ENCODE data around the gene TRIM44.

TRIM44 gene

DNA sequence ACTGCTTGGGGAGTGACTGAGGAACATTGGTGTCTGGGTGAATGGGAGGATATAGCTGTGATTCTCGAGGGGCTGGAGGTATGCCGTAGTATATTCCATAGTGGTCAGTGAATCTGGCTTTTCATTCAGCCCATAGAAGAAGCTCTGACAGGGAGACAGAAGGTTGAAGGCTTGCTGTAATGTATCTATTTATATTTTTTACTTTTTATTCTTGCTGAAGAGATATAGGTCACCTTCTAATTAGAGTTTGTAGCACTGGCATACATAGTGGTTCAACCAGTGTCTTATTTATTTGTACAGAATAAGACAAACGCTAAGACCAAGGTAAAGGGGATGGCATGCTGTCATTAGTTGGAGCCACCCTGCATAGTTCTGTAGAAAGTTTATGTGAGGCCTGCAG is 10.0 kb downstream of the TRIM44 start:
- Histone ChIP-seq H3K9ac (ENCODE audit: low read length) (no peak overlapping the region), H3K79me2 (ENCODE audit: insufficient read depth, low read length) (no peaks in the 10 kb centered on the region), H3K9me3 (ENCODE audit: insufficient read depth, low read length) (no peaks in the 10 kb centered on the region), H3K9me2 (replicated peaks; ENCODE audit: insufficient read depth, low read length) (no peaks in the 10 kb centered on the region), H3K4me3 (ENCODE audit: insufficient read depth, low read length, poor library complexity, severe bottlenecking) (no peak overlapping the region), H4K20me1 (ENCODE audit: low read depth, low read length) (no peaks in the 10 kb centered on the region), H2AFZ (ENCODE audit: low read depth, low read length, severe bottlenecking) (no peak overlapping the region), H3K36me3 (ENCODE audit: low read length) (no peaks in the 10 kb centered on the region), H3K4me2 (ENCODE audit: low read depth, low read length, poor library complexity, severe bottlenecking) (no peak overlapping the region), H3K27ac (ENCODE audit: low read depth, low read length) (no peak overlapping the region), H3F3A (ENCODE audit: insufficient read depth) (no peaks in the 10 kb centered on the region), H3K27me3 (ENCODE audit: low read length) (no peaks in the 10 kb centered on the region)
- TF ChIP-seq, protein P1, sequence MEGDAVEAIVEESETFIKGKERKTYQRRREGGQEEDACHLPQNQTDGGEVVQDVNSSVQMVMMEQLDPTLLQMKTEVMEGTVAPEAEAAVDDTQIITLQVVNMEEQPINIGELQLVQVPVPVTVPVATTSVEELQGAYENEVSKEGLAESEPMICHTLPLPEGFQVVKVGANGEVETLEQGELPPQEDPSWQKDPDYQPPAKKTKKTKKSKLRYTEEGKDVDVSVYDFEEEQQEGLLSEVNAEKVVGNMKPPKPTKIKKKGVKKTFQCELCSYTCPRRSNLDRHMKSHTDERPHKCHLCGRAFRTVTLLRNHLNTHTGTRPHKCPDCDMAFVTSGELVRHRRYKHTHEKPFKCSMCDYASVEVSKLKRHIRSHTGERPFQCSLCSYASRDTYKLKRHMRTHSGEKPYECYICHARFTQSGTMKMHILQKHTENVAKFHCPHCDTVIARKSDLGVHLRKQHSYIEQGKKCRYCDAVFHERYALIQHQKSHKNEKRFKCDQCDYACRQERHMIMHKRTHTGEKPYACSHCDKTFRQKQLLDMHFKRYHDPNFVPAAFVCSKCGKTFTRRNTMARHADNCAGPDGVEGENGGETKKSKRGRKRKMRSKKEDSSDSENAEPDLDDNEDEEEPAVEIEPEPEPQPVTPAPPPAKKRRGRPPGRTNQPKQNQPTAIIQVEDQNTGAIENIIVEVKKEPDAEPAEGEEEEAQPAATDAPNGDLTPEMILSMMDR (IDR thresholded peaks at IDR 0.05; ENCODE audit: insufficient read depth, low read length, poor library complexity, severe bottlenecking) = no peak
- TF ChIP-seq EZH2phosphoT487 (conservative IDR thresholded peaks at IDR 0.05; ENCODE audit: low read length) = no peak

DNA sequence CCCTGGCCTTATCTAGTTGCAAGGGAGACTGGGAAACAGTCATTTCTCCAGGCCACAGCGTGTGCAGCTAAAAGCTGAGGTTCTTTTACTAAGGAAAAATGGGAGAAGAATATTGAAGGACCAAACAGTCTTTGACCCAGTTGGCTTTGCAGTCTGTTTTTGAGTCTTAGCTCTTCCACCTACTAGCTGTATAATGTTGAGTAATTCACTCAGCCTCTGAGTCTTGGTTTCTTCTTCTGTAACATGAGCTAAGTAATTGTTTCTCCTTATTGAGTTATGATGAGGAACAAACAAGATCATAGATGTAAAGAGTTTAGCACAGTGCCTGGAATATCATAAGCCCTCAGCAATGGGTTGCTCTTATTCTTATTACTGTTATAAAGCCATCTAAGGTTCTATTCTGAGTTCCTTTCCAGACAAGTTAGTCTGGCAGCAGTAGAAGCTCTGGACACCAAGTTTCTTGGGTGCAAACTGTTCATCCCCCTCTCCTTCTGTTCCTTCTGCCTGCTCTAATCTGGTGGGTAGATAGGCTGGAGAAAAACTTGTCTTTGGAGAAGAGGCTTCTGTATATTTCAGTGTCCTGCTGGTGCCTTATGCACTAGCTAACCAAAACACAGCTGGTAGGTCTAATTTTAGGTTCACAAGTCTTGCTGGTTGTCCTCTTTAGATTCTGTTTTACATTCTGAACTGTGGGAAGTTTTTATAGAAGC is 13.5 kb downstream of the TRIM44 start:
- H4K20me1 ChIP-seq (ENCODE audit: low read depth, low read length) = no peaks in the 10 kb centered on the region
- H3K9me2 ChIP-seq (replicated peaks; ENCODE audit: insufficient read depth, low read length) = no peaks in the 10 kb centered on the region
- H3F3A ChIP-seq (ENCODE audit: insufficient read depth) = no peaks in the 10 kb centered on the region
- H2AFZ ChIP-seq (ENCODE audit: low read depth, low read length, severe bottlenecking) = no peak overlapping the region
- H3K4me2 ChIP-seq (ENCODE audit: low read depth, low read length, poor library complexity, severe bottlenecking) = no peak overlapping the region
- H3K4me3 ChIP-seq (ENCODE audit: insufficient read depth, low read length, poor library complexity, severe bottlenecking) = no peak overlapping the region
- H3K27ac ChIP-seq (ENCODE audit: low read depth, low read length) = no peak overlapping the region
- H3K27me3 ChIP-seq (ENCODE audit: low read length) = no peaks in the 10 kb centered on the region
- TF ChIP-seq EZH2phosphoT487 (conservative IDR thresholded peaks at IDR 0.05; ENCODE audit: low read length) = no peak
- TF ChIP-seq, protein P1 (IDR thresholded peaks at IDR 0.05; ENCODE audit: insufficient read depth, low read length, poor library complexity, severe bottlenecking) = no peak
- H3K9me3 ChIP-seq (ENCODE audit: insufficient read depth, low read length) = no peaks in the 10 kb centered on the region
- H3K9ac ChIP-seq (ENCODE audit: low read length) = no peak overlapping the region
- H3K79me2 ChIP-seq (ENCODE audit: insufficient read depth, low read length) = no peaks in the 10 kb centered on the region
- H3K36me3 ChIP-seq (ENCODE audit: low read length) = no peaks in the 10 kb centered on the region

DNA sequence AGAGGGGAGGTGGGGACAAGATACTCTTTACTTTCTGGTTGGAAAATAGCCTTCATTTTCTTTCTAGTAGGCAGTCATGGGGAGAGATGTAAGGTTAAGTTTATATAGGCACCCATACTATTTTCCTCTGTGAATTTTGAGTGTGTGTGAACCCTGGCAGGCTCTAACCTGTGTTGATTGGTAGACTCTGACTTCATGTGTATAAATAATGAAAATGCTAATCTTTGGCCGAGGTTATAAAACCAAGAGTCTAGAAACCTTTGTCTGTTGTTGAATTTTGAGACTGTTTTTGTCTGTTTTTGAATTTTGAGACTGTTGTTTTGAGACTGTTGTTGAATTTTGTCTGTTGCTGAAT is 14.0 kb downstream of the TRIM44 start:
- no peak overlapping the region for H3K4me2 ChIP-seq (ENCODE audit: low read depth, low read length, poor library complexity, severe bottlenecking)
- H3K36me3 ChIP-seq (ENCODE audit: low read length) = no peaks in the 10 kb centered on the region
- H4K20me1 ChIP-seq (ENCODE audit: low read depth, low read length) = no peaks in the 10 kb centered on the region
- TF ChIP-seq EZH2phosphoT487 (conservative IDR thresholded peaks at IDR 0.05; ENCODE audit: low read length) = no peak
- TF ChIP-seq, protein P1 (IDR thresholded peaks at IDR 0.05; ENCODE audit: insufficient read depth, low read length, poor library complexity, severe bottlenecking) = no peak
- no peaks in the 10 kb centered on the region for H3K9me2 ChIP-seq (replicated peaks; ENCODE audit: insufficient read depth, low read length)
- H3K27me3 ChIP-seq (ENCODE audit: low read length) = no peaks in the 10 kb centered on the region
- no peak overlapping the region for H3K9ac ChIP-seq (ENCODE audit: low read length)
- no peak overlapping the region for H2AFZ ChIP-seq (ENCODE audit: low read depth, low read length, severe bottlenecking)
- no peak overlapping the region for H3K4me3 ChIP-seq (ENCODE audit: insufficient read depth, low read length, poor library complexity, severe bottlenecking)
- H3K79me2 ChIP-seq (ENCODE audit: insufficient read depth, low read length) = no peaks in the 10 kb centered on the region
- no peak overlapping the region for H3K27ac ChIP-seq (ENCODE audit: low read depth, low read length)
- H3F3A ChIP-seq (ENCODE audit: insufficient read depth) = no peaks in the 10 kb centered on the region
- no peaks in the 10 kb centered on the region for H3K9me3 ChIP-seq (ENCODE audit: insufficient read depth, low read length)

Data from SU-DHL-6 (cell line).